HG02588 (cell line): ENCODE data around the gene RB1.
A peak's percentile ranks its signal among the peaks of the same experiment; 100 is the strongest.
"Not testable (repeated sequence)": the region's sequence is repeated elsewhere in the genome, so short reads cannot be mapped to it uniquely, and the experiment has no call there.

ENCODE experiments used
- ATAC-seq: cut with Tn5 transposase; IDR thresholded peaks from one replicate; pipeline ENCODE4 v1.9.1; 2021; ENCODE audit warnings: mild to moderate bottlenecking, moderate library complexity; ENCODE audit not compliant: unreplicated experiment

The RB1 gene

DNA sequence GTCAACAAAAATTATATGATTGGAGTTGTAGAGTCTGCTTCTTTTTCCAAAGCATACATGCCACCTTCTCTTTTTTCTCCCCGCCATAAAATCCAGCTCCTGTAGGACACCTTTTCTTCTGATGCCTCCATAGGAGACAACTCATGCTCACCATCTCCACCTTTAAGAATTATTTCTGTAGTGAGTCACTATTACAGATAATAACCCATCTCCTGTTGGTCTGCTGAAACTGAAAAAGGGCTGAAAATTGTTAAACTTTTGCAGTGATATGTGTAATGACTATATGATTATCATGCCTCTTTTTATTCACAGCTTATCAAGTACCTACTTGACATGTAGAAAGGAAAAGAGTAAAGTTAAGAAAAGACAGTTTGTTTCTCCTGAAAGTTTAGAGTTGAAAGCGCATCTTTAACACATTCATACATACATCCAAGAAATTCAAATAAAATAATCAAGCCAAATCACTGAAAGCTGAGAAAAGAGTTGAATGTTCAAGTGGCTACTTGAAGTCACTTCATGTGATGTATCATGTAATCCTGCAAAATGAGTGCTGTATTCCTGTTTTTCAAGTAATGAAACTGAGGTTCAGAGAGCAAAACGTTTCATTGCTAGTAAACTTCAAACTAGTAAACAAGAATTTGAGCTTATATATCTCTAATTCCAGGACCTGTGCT is 144.9 kb downstream of the RB1 start:
- ATAC-seq: no peak

DNA sequence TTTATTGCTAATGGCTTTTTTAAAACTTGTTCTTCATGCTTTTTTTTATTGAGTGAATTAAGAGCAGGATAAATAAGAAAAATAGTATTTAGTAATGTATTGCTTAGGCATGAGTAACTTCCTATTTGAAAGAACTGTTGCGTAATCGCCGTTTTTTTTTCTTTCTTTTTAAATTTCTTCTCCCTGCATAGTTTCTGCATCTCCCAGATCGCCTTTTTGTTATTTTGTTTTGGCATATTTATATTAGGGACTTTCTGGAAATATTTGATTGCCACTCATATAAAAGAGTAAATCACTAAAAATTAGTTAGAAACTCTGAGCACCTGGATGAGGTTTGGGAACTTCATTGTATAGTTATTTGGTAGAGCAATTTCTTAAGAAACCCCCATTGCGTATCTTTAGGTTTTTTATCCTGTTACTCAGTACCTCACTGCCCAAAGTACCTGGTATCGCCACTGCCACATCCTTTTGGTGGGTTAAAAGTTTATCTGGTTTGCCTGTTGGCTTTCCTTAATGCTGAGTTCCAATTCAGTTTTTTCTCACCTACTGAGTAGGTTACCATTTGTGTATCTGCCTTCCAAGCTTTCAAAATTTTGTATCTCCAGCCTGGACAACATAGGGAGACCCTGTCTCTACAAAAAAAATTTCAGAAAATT is 145.5 kb downstream of the RB1 start:
- no peak for ATAC-seq

DNA sequence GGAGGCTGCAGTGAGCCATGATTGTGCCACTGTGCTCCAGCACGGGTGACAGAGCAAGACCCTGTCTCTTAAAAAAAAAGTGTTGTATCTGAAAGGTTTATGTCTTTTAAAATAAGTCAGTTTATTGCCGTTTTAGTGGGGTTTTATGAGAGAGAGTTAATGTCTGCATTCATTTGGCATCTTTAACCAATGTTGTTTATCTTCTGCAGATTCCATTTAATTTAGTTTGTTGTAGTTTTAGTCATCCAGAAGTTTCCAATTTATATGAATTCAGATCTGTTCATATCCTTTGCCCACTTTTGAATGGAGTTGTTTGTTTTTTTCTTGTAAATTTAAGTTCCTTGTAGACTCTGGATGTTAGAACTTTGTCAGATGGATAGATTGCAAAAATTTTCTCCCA is 146.1 kb downstream of the RB1 start:
- ATAC-seq: no peak

DNA sequence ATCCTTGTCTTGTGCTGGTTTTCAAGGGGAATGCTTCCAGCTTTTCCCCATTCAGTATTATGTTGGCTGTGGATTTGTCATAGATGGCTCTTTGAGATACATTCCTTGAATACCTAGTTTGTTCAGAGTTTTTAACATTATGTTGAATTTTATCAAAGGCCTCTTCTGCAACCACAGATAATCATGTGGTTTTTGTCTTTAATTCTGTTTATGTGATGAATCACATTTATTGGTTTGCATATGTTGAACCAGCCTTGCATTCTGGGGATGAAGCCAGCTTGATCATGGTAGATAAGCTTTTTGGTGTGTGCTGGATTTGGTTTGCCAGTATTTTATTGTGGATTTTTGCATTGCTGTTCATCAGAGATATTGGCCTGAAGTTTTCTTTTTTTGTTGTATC is 147.6 kb downstream of the RB1 start:
- ATAC-seq: not testable (repeated sequence)

DNA sequence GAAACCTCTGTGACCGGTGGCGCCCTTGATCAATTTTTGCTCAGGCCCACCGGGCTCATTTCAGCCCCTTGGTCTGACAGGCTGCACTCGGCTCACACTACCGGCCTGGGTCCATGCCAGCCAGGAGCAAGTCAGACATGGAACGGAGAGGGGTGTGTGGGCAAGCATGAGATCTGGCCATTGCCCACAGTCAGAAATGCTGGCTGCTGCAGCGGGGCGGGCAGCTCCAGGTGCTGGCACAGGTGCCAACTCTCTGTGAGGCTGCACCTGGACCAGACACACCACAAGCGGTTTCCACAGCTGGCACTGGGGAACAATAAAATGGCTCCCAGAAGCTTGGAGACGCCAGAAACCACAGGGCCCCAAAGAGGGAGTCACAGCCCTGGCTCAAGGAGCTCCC is 153.0 kb downstream of the RB1 start:
- ATAC-seq: no peak

DNA sequence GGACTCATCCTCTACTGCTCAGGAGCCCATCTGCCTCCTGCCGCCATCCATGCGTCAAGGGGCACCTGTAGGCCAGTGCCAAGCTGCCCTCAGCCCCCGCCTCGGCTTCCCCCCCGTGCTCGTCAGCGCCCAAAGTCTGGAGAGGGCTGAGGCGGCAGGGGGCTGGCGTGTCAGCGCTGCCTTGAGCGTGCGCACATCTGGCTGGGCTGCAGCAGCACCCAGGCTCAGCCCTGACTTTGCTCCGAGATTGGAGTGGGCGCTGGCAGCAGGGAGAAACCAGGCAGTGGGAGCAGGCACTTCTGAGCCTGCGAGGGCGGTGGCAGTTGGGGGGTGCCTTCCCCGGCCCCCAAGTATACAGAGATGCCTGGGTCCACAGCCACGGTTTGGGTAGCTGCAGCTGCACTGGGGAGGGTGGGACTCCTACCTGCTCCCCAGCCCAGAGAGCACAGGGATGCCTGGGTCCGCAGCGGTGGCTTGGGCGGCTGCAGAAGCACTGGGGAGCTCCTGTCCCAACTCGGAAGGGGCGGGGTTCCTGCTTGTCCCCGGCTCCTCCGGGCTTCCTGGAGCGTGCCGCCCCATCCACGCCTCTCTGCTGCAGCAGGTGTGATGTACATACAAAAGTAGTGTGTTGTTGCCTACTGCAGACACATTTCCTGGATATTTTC is 154.2 kb downstream of the RB1 start:
- no peak for ATAC-seq

DNA sequence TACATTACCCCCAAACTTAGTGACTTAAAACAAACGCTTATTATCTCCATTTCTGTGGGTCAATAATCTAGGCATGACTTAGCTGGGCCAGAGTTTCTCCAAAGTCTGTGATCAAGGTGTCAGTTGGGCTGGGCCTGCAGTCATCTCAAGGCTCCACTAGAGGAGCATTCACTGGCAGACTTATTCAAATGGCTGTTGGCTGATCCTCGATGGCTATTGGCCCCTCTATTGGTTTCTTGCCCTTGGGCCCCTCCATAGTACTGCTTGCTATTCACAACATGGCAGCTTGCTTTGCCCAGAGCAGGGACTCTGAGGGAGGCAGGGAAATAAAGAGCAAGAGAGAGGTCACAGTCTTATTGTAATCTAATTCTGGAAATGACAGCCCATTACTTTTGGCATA is 171.7 kb downstream of the RB1 start:
- ATAC-seq: no peak

DNA sequence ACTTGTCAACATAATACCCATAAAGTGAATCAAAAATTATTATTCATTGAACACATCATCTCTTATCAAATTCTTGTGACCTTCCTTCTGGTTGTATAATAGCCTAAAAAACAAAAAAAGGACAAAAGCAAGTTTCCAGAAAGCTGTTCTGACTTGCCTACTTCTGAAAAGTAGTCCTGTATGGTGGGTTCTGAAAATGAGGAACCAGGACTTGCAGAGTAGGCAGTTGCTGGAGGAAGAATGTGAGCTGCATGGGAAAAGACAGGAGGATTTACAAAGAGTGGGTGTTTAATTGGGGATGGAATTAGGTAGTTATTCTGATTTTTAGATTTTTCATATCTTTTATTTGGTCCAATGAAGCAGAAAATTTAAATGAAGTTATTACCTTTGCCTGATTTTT is 172.7 kb downstream of the RB1 start:
- no peak for ATAC-seq

DNA sequence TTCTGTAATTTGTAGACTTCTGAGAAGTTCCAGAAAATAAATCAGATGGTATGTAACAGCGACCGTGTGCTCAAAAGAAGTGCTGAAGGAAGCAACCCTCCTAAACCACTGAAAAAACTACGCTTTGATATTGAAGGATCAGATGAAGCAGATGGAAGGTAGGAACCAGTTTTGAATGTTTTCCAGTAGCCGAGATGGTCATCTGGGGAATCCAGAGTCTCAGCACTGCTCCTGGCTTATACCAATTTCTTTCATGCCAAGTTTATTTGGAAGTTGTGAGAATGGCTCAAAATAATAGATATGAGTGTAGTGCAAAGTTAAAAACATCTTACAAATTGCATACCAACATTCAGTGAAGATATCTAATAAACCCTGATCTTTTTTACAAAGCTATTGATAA is 173.1 kb downstream of the RB1 start:
- no peak for ATAC-seq

DNA sequence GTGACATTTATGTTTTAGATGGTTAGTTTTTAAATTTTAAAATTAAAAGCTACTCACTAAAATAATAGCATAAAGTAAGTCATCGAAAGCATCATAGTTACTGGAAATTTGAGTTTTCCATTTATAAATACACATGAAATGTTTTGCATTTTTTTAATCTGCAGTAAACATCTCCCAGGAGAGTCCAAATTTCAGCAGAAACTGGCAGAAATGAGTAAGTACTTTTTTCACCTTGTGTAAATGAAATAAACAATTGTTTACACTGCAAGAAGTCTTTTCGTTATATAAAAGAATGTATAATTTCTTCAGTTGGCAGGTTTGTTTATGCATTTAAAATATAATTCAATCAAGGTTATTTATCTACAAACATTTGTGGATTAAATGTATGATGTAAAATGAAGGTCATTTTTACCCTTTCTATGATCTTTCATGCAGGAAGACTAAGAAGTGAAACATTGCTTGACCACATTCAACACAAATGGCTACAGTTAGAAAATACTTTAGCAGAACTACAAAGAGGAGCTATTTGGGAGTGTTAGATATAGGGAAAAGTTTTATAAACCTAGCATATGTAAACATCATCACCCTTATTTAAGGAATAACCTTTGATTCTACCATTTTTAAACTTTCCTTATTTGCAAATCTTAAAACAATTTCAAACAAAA is 173.8 kb downstream of the RB1 start:
- ATAC-seq: no peak

DNA sequence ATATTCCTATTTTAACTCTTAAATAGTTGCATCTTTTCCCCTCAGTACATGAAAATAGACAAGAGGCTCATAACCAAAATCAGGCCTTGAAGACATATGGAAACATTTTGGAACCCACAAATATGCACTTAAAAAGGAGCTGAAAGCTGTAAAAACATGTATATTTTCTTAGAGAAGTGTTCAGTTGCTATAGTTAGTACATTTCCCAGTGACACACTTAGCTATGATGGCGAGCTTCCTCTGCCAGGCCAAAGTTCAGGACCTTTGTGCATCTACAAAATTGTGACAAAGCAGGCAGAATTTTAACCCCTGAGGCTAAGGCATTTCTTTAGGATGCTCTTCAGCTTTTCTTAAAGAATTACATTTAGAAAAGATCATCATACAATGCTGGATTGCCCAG is 174.8 kb downstream of the RB1 start:
- ATAC-seq: no peak

DNA sequence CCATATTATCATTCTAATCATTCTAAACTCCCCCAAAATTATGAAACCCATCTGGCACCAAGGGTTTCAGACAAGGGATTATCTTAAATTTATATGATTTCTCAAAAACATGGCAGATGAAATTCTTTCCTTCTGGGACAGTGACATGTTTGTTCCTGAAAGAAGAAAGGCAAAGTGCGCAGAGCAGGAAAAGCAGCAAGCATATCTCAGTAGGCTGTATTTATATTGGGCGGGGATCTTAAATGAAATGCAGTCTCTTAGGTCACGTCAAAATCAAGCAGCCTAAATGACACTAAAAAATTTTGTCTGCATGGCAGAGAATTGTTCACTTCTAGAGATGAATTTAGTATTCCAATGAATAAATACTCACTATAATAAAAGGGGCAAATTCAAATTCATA is 180.0 kb downstream of the RB1 start:
- no peak for ATAC-seq

DNA sequence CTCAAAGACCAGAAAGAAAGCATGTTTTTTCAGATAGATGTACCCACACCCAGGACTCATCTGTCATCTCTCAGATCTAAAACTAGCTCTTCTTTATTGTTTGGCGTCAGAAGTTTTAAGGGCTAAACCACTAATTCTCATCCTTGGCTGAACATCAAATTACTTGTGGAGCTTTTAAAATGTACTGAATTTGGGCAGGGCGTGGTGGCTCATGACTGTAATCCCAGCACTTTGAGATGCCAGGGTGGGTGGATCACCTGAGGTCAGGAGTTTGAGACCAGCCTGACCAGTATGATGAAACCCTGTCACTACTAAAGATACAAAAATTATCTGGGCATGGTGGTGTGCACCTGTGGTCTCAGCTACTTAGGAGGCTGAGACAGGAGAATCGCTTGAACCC is 181.9 kb downstream of the RB1 start:
- no peak for ATAC-seq

DNA sequence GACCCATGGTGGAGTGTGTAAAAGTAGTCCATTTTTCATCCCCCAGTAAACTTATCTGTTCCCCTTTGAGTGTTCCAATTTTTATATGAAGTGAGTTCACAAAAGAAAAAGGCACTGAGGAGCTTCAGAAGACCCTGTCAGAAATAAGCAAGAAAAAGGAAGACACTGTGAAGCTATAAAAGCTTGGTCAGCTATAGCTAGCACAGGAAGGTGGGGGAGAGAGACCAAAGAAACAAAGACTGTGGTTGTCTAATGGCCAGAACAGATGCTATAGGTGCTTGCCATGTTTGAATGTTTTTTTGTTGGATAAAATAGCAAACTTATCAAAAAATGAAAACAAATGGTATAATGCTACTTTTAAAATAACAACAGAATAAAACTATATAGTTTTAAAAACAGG is 182.8 kb downstream of the RB1 start:
- no peak for ATAC-seq

DNA sequence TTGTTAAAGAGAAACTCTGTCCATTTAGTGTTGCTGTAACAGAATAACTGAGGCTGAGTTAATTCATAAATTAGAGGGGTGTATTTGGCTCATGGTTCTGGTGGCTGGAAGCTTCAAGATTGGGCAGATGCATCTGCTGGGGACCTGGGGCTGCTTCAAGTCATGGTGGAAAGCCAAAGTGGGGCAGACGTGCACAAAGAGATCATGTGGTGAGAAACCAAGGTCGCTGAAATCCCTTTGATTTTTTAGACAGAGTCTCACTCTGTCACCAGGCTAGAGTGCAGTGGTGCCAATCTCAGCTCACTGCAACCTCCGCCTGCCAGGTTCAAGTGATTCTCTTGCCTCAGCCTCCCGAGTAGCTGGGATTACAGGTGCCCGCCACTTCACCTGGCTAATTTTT is 183.3 kb downstream of the RB1 start:
- ATAC-seq: no peak

DNA sequence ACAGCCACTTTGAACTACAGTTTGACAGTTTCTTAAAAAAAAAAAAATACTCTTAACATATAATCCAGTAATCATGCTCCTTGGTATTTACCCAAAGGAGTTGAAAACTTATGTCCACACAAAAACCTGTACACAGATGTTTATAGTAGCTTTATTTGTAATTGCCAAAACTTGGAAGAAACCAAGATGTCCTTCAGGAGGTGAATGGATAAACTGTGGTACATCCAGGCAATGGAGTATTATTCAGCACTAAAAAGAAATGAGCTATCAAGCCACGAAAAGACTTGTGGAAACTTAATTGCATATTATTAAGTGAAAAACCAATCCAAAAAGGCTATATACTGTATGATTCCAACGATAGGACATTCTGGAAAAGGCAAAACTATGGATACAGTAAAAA is 184.4 kb downstream of the RB1 start:
- ATAC-seq: no peak

DNA sequence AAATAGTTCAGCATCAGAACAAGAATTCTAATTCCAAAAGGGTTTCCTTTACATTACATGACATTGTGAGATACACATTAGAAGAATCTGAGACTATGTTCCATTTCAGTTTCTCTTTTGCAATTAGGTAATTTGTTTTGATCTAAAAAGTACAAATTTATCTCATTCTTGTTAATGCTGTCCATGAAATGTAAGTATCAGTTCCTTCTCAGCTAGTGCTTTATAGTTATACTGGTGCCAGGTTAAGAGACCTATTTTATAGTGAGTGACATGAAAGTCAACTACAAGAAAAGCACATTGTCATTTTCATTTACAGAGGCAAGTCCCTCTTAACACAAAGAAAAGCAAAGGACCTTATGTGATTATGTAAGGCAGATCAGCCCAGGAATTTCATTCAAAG is 185.4 kb downstream of the RB1 start:
- no peak for ATAC-seq

DNA sequence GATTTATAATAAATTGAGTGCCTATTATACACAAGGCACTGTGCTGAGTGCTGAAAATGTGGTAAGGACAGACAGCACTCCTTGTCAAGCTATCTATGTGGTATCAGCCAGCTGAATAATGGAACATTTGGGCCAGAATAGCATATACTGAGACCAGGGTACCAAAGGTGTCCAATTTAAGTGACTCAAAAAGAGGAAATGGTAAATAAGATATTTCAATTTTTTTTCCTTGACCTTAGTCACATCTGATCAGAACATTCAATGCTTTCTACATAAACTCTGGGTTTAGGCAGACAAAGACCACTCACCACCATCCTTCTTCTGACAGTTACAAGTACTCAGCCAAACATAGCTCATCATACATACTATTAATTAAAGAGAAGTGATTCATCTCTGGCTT is 186.1 kb downstream of the RB1 start:
- no peak for ATAC-seq

DNA sequence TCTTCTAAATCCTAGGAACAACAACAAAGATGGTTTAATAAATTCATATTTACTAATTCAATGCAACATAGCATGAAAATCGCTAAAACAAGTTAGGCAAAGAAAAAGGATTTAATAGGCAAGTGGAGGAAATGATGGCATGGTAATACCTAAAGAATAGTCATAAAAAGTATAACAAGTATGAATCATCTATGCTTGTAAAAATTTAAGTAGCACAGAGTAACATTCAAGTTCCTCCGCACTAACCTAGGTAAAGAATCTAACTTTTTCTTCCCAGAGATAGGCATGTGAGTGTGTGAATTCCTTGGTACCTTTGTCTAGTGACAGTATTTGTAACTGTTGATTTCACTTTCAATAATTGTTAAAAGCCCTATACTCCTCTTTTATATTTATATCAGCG is 186.7 kb downstream of the RB1 start:
- ATAC-seq: no peak

DNA sequence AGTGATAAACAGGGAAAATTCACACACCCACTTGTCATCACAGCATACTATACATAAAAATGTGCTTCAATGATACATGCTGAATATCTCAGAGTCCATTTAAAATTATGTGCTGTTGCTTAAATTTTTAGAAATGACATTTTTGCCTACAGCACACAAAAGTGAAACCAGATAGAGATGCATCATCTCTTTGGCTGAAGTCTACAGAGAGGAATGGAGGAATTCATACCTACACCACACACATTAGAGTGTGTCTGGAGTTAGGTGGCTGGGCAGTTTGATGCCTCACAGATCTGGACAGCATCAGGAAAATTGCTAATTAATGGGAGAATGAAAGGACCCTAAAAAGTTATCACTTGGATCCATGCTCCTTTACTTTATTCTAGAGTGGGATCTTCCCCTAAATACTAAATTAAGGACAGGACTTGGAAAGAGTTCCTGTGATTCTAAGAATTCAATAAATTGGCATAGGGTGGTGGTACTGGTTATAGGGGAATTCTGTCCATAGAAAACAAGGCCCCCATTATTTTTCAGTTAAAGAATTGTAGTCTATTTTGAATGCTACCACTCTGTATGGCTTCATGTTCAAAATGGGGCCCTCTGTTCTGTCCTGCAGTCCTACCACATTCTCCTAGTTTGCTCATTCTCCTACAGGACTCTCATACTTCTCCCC is 188.0 kb downstream of the RB1 start:
- ATAC-seq: no peak

DNA sequence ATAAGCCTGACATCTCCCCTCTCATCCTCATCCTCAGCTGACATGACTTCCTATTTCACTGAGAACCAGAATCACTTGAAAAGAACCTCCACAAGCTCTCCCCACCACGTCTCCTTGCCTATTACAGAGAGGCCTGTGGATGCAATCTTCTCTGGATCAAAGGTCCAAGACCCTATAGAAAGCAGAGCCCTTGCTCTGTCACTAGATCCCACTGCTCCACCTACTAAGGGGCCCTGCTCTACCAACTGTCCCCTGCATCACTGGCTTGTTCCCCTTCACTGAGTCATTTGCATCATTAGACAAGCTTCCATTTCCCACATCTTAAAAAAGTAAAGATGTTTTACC is 188.5 kb downstream of the RB1 start:
- ATAC-seq: peak; percentile 52
